Thoracic aorta (tissue), 2 donors: ENCODE results near the gene PCDH9. TPM values are rescaled to one million over a fixed set of nuclear protein-coding genes. Genes with fewer than 3 reads are reported as not detected.

Experiments
- ATAC-seq: fragments of 150-250 bp; one replicate; pipeline ENCODE4 v1.8.0; 2017; ENCODE audit warnings: low read depth; ENCODE audit not compliant: insufficient number of reproducible peaks, low FRiP score
- DNase-seq: peaks from one replicate; pipeline ENCODE4 v3.0.0-alpha.2; 2020; ENCODE audit warnings: low spot score
- H3K27ac ChIP-seq, 2 donors: fragments of 200-600 bp; sonication (generic); 1 replicate in 1 of 2; 2 replicates in 1 of 2; pipeline ENCODE4 v1.5.1; 2016; ENCODE audit warnings: mild to moderate bottlenecking in 2 of 2, moderate library complexity in 2 of 2
- H3K27me3 ChIP-seq: fragments of 200-600 bp; sonication (generic); replicated peaks from 2 replicates; pipeline ENCODE4 v1.6.0; 2016; ENCODE audit warnings: mild to moderate bottlenecking; ENCODE audit not compliant: insufficient read depth
- H3K36me3 ChIP-seq: fragments of 200-600 bp; sonication (generic); one replicate; pipeline ENCODE4 v1.5.1; 2016
- H3K4me1 ChIP-seq, 2 donors: fragments of 200-600 bp; sonication (generic); 1 replicate in 1 of 2; 2 replicates in 1 of 2; pipeline versions ENCODE4 v1.5.1 to v1.6.0; 2016; ENCODE audit warnings: low read depth in 2 of 2, mild to moderate bottlenecking in 1 of 2; ENCODE audit not compliant: control insufficient read depth in 1 of 2
- H3K4me3 ChIP-seq: fragments of 200-600 bp; sonication (generic); 2 replicates; pipeline ENCODE4 v1.5.1; 2016; ENCODE audit warnings: mild to moderate bottlenecking
- H3K9me3 ChIP-seq: fragments of 200-600 bp; sonication (generic); 2 replicates; pipeline ENCODE4 v1.5.1; 2016
- CTCF ChIP-seq: fragments of 200-600 bp; sonication (generic); IDR thresholded peaks from one replicate; pipeline ENCODE4 v1.5.1; 2019; ENCODE audit warnings: antibody characterized with exemption
- total RNA-seq, 2 donors: library from RNA; depleted of rRNA; stranded (reverse); fragments of >200 nt; gene quantifications; one replicate each; pipeline versions ENCODE4 v1.1.0 to v1.2.3, GENCODE V29; 2016

PCDH9 gene
- total RNA-seq, 2 donors from 2014 or later: 12.3 to 15.3 TPM

- Histone ChIP-seq H3K9me3 (no peaks in the 10 kb centered on the region), H3K27me3 (no peaks in the 10 kb centered on the region), H3K36me3 (no peaks in the 10 kb centered on the region), H3K27ac (no peak overlapping the region), H3K4me1 (no peaks in the 10 kb centered on the region), H3K4me3 (no peak overlapping the region)
- ATAC-seq (no peak), DNase-seq (no peak)
- no peak for TF ChIP-seq CTCF
These were observed 382.6 kb downstream of the PCDH9 start for GRCh38 chr13:66847541-66847940.

- no peak for ATAC-seq
- H3K27ac ChIP-seq: no peak overlapping the region
- H3K27me3 ChIP-seq: no peaks in the 10 kb centered on the region
- H3K4me1 ChIP-seq: no peaks in the 10 kb centered on the region
- DNase-seq: no peak
- no peak overlapping the region for H3K4me3 ChIP-seq
- H3K9me3 ChIP-seq: no peaks in the 10 kb centered on the region
- TF ChIP-seq CTCF: no peak
- H3K36me3 ChIP-seq: no peaks in the 10 kb centered on the region
These were observed 384.7 kb downstream of the PCDH9 start for GRCh38 chr13:66845393-66845792.

- ATAC-seq: no peak
- TF ChIP-seq CTCF: no peak
- no peaks in the 10 kb centered on the region for H3K36me3 ChIP-seq
- H3K4me3 ChIP-seq: no peak overlapping the region
- H3K9me3 ChIP-seq: no peaks in the 10 kb centered on the region
- no peaks in the 10 kb centered on the region for H3K27me3 ChIP-seq
- H3K27ac ChIP-seq: no peak overlapping the region
- DNase-seq: no peak
- no peaks in the 10 kb centered on the region for H3K4me1 ChIP-seq
These were observed 385.2 kb downstream of the PCDH9 start for GRCh38 chr13:66844933-66845332.

GRCh38 chr13:66842766-66843165 lies 387.4 kb downstream of the PCDH9 start:
- Histone ChIP-seq H3K27ac (no peak overlapping the region), H3K27me3 (no peaks in the 10 kb centered on the region), H3K4me3 (no peak overlapping the region), H3K36me3 (no peaks in the 10 kb centered on the region), H3K4me1 (no peaks in the 10 kb centered on the region), H3K9me3 (no peaks in the 10 kb centered on the region)
- ATAC-seq (no peak), DNase-seq (no peak)
- TF ChIP-seq CTCF: no peak

GRCh38 chr13:66840621-66841020 lies 389.5 kb downstream of the PCDH9 start:
- H3K27ac ChIP-seq: no peak overlapping the region
- TF ChIP-seq CTCF: no peak
- no peak for ATAC-seq
- no peaks in the 10 kb centered on the region for H3K27me3 ChIP-seq
- H3K4me3 ChIP-seq: no peak overlapping the region
- DNase-seq: no peak
- no peaks in the 10 kb centered on the region for H3K9me3 ChIP-seq
- no peaks in the 10 kb centered on the region for H3K36me3 ChIP-seq
- no peaks in the 10 kb centered on the region for H3K4me1 ChIP-seq
